ENCODE data around the gene TTF1. TPM values are rescaled to one million over a fixed set of nuclear protein-coding genes. Genes with fewer than 3 reads are reported as not detected.

The TTF1 gene
- total RNA-seq, 1 donor from 2014 or later, result 22.0 TPM

GRCh38 chr9:132424857-132425674, 18.4 kb upstream of the TTF1 start:
- ATAC-seq (ENCODE audit: low read depth), result no peak
- Mint-ChIP-seq H3K36me3 (ENCODE audit: low read depth) (no peaks in the 10 kb centered on the region), H3K27me3 (peaks cover 48% of the 10 kb centered on the region), H3K27ac (no peak overlapping the region), H3K4me1 (no peaks in the 10 kb centered on the region), H3K9me3 (no peaks in the 10 kb centered on the region), H3K4me3 (no peak overlapping the region)
- ChIA-PET POLR2A (no interaction called here), CTCF (no interaction called here)
- no peak for DNase-seq
- intact Hi-C loops (cut with micrococcal nuclease), result no loop called here
- TF ChIP-seq CTCF (IDR thresholded peaks at IDR 0.05), result no peak

GRCh38 chr9:132423503-132423902, 16.9 kb upstream of the TTF1 start:
- Mint-ChIP-seq H3K27me3 (peaks cover 53% of the 10 kb centered on the region), H3K36me3 (ENCODE audit: low read depth) (no peaks in the 10 kb centered on the region), H3K4me3 (no peak overlapping the region), H3K9me3 (no peaks in the 10 kb centered on the region), H3K4me1 (no peaks in the 10 kb centered on the region), H3K27ac (no peak overlapping the region)
- CTCF ChIA-PET, result no interaction called here
- intact Hi-C loops (cut with micrococcal nuclease), result no loop called here
- no peak for DNase-seq
- ATAC-seq (ENCODE audit: low read depth), result no peak
- no peak for TF ChIP-seq CTCF (IDR thresholded peaks at IDR 0.05)
- POLR2A ChIA-PET, result no interaction called here

GRCh38 chr9:132422574-132422973, 15.9 kb upstream of the TTF1 start:
- ATAC-seq (ENCODE audit: low read depth), result no peak
- CTCF ChIA-PET, result no interaction called here
- H3K4me3 Mint-ChIP-seq, result no peak overlapping the region
- H3K36me3 Mint-ChIP-seq (ENCODE audit: low read depth), result no peaks in the 10 kb centered on the region
- no peak overlapping the region for H3K27ac Mint-ChIP-seq
- H3K4me1 Mint-ChIP-seq, result no peaks in the 10 kb centered on the region
- intact Hi-C loops (cut with micrococcal nuclease), result no loop called here
- H3K9me3 Mint-ChIP-seq, result no peaks in the 10 kb centered on the region
- TF ChIP-seq CTCF (IDR thresholded peaks at IDR 0.05), result no peak
- DNase-seq, result no peak
- peaks cover 58% of the 10 kb centered on the region for H3K27me3 Mint-ChIP-seq
- POLR2A ChIA-PET, result no interaction called here

- POLR2A ChIA-PET, result no interaction called here
Measured at GRCh38 chr9:132418726-132419363, 12.2 kb upstream of the TTF1 start.

More at GRCh38 chr9:132418726-132419363, 12.2 kb upstream of the TTF1 start:
- Mint-ChIP-seq H3K27ac (no peak overlapping the region), H3K36me3 (ENCODE audit: low read depth) (no peaks in the 10 kb centered on the region), H3K4me3 (no peak overlapping the region), H3K27me3 (peaks cover 49% of the 10 kb centered on the region), H3K9me3 (no peaks in the 10 kb centered on the region), H3K4me1 (no peaks in the 10 kb centered on the region)
- intact Hi-C loops (cut with micrococcal nuclease), result loop anchor here (10.0 kb wide), 1 partner anchor 254 kb away; the partner anchor contains the start of gene NTNG2
- TF ChIP-seq CTCF (IDR thresholded peaks at IDR 0.05), result no peak
- CTCF ChIA-PET, result no interaction called here
- no peak for ATAC-seq (ENCODE audit: low read depth)
- DNase-seq, result no peak
